DMS53 (cell line): ENCODE measurements around the gene VWA3B.

Source experiments
- DNase-seq: peaks from one replicate; lab custom pipeline; 2025; lab: John Stamatoyannopoulos, UW

Gene VWA3B

GRCh38 chr2:98335271-98335670 lies 248.3 kb downstream of the VWA3B start:
- no peak for DNase-seq

GRCh38 chr2:98341241-98341640 lies 254.3 kb downstream of the VWA3B start:
- no peak for DNase-seq

- DNase-seq: no peak
These were observed 256.3 kb downstream of the VWA3B start for GRCh38 chr2:98343285-98343684.

GRCh38 chr2:98346311-98347236 lies 259.6 kb downstream of the VWA3B start, which contains the start of gene CNGA3:
Gene CNGA3, plus strand, starts transcription at chr2:98346456. Its CDS starts 23,520 bp downstream, at chr2:98369976.
- peak; percentile 75 for DNase-seq

GRCh38 chr2:98347298-98348065 lies 260.5 kb downstream of the VWA3B start:
- DNase-seq: peak; percentile 81

- DNase-seq: peak; percentile 100
These were observed 261.1 kb downstream of the VWA3B start for GRCh38 chr2:98348066-98348561.

GRCh38 chr2:98350411-98350810 lies 263.4 kb downstream of the VWA3B start:
- DNase-seq: no peak

- peak; percentile 56 for DNase-seq
These were observed 268.9 kb downstream of the VWA3B start for GRCh38 chr2:98355881-98356280.

- DNase-seq: peak; percentile 97
These were observed 269.8 kb downstream of the VWA3B start for GRCh38 chr2:98356729-98357128.

- DNase-seq: no peak
These were observed 270.9 kb downstream of the VWA3B start for GRCh38 chr2:98357849-98358248.

GRCh38 chr2:98359986-98360385 lies 273.0 kb downstream of the VWA3B start:
- DNase-seq: no peak
